ENCODE results near the gene SPINK8.
"Not testable (repeated sequence)": the region's sequence is repeated elsewhere in the genome, so short reads cannot be mapped to it uniquely, and the experiment has no call there.

SPINK8 gene

DNA sequence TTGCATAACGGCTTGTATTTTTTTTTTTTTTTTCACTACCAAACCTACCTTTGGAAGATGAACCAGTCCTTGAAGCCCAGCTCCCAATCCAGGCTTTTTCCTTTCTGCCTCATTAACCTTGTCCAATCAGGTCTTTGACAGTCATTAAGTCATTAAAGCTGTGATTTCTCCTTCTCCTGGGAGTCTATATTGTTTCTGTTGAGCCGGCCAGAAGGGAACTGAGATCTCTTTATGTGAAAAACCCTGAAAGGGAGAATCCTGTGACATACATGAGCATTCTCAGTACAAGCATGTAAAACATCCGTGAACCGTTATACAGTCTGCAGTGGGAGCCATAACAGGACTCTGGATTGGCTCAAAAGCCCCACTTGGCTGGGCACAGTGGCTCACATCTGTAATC, 52.6 kb downstream of the SPINK8 start:
- DNase-seq (ENCODE audit: extremely low read depth in 1 of 2, low read depth in 1 of 2), result no peak

GRCh38 chr3:48278884-48279559, 54.4 kb downstream of the SPINK8 start:
- no peak for DNase-seq (ENCODE audit: extremely low read depth in 1 of 2, low read depth in 1 of 2)

- DNase-seq (ENCODE audit: extremely low read depth in 1 of 2, low read depth in 1 of 2), result no peak
Observed at GRCh38 chr3:48276911-48277641, 56.4 kb downstream of the SPINK8 start.

DNA sequence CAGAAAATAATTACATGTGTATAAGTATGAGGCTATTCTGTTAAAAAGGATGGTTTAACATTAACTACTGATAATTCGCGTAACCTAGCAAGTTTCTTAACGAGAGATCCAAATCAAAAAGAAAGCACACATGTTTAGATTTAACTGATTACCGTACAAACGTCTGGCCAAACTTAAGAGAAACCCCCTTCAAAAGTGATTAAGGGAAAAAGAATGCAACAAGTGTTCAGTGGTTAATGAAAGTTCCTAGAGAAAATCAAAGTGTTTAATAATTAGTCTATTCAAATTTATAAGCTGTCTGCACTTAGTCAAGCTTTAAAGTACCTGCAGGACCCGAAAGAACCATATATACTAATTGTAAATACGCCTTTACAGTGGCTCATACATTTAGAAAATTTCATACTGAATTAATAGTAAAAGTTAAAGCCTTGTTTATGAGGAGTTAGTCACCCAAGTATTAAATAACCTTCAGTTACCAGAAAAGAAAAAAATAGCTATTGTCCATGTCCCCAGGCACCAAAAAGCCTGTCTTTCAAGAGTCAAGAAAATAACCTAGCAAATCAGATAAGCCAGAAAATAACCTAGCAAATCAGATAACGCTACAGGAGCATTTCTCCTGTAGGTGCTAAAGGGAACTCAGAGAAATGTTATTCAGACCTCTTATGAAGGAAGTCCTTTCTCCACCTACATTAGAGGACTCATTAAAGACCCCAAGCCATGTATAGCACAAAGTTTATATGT, 58.0 kb downstream of the SPINK8 start:
- no peak for DNase-seq (ENCODE audit: extremely low read depth in 1 of 2, low read depth in 1 of 2)

GRCh38 chr3:48274452-48274851, 59.0 kb downstream of the SPINK8 start:
- no peak for DNase-seq (ENCODE audit: extremely low read depth in 1 of 2, low read depth in 1 of 2)

- DNase-seq (ENCODE audit: extremely low read depth in 1 of 2, low read depth in 1 of 2), result no peak
Observed at GRCh38 chr3:48273594-48274211, 59.8 kb downstream of the SPINK8 start.

- no peak for DNase-seq (ENCODE audit: extremely low read depth in 1 of 2, low read depth in 1 of 2)
Observed at GRCh38 chr3:48271763-48272498, 61.5 kb downstream of the SPINK8 start.

DNA sequence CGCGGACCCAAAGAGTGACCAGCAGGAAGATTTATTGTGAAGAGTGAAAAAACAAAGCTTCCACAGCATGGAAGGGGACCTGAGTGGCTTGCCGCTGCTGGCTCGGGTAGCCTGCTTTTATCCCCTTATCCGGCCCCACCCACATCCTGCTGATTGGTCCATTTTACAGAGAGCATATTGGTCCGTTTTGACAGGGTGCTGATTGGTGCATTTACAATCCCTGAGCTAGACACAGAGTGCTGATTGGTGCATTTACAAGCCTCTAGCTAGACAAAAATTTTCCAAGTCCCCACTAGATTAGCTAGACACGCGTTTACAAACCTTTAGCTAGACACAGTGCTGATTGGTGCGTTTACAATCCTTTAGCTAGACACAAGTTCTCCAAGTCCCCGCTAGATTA, 62.2 kb downstream of the SPINK8 start:
- DNase-seq (ENCODE audit: extremely low read depth in 1 of 2, low read depth in 1 of 2), result not testable (repeated sequence)

DNA sequence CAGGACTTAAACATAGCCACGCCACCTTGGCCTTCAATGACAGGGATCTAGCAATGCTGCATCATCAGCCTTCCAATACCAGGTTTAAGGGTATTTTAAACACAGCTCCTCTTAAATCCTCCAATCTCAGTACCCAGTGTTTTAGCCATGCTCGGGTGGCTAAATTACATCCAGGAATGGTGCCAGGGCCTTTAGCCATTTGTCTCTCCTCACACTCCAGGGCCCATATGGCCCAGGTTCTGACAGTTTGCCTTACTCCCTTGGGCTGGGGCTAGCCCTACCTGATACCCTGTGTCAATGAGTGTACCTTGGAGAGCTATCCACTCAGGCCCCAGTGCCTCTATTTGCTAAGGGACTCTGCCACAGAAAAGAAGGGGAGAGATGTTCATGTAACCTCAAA, 63.2 kb downstream of the SPINK8 start:
- no peak for DNase-seq (ENCODE audit: extremely low read depth in 1 of 2, low read depth in 1 of 2)

GRCh38 chr3:48269592-48269991, 63.9 kb downstream of the SPINK8 start:
- DNase-seq (ENCODE audit: extremely low read depth in 1 of 2, low read depth in 1 of 2), result no peak

GRCh38 chr3:48268936-48269561, 64.4 kb downstream of the SPINK8 start:
- peak; percentile 32 to 82 for DNase-seq (ENCODE audit: extremely low read depth in 1 of 2, low read depth in 1 of 2)

- peak; percentile 69 to 92 for DNase-seq (ENCODE audit: extremely low read depth in 1 of 2, low read depth in 1 of 2)
Observed at GRCh38 chr3:48268381-48268935, 65.0 kb downstream of the SPINK8 start.

GRCh38 chr3:48267782-48268181, 65.7 kb downstream of the SPINK8 start:
- DNase-seq (ENCODE audit: extremely low read depth in 1 of 2, low read depth in 1 of 2), result no peak

GRCh38 chr3:48258530-48258929, 74.9 kb downstream of the SPINK8 start:
- DNase-seq (ENCODE audit: extremely low read depth in 1 of 2, low read depth in 1 of 2), result no peak
